ENCODE results near the gene CAV2.

The CAV2 gene

DNA sequence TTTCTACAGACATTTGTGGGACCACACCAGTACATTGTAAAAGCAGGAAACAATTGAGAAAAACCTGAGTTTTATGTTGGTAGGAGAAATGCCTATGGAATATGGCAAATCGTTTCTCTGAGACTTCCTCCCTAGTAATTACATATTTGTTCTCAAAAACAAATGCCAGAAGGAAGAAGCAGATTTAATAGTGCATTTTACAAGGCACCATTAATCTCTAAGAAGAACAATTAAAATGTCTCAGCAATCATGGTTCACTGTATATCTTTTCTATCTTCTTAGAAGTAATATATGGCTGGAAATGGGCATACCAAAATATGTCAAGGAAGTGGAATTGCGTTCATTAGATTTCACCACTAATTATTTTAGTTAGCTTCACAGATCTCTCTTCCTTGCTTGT, 38.6 kb downstream of the CAV2 start:
- Histone ChIP-seq H3K9ac (ENCODE audit: low read depth, low read length) (no peak overlapping the region), H3K4me1 (ENCODE audit: control insufficient read depth, insufficient read depth, low read length) (no peaks in the 10 kb centered on the region), H3K27me3 (ENCODE audit: control insufficient read depth, insufficient read depth, low read length) (no peaks in the 10 kb centered on the region), H3K4me3 (ENCODE audit: low read depth, low read length) (no peak overlapping the region), H3K27ac (ENCODE audit: low read depth, low read length) (no peak overlapping the region), H3K9me3 (ENCODE audit: control insufficient read depth, insufficient read depth, low read length) (no peaks in the 10 kb centered on the region), H3K36me3 (ENCODE audit: control insufficient read depth, insufficient read depth, low read length) (peaks cover 6% of the 10 kb centered on the region; the same call in 1 of the 2 replicates)

DNA sequence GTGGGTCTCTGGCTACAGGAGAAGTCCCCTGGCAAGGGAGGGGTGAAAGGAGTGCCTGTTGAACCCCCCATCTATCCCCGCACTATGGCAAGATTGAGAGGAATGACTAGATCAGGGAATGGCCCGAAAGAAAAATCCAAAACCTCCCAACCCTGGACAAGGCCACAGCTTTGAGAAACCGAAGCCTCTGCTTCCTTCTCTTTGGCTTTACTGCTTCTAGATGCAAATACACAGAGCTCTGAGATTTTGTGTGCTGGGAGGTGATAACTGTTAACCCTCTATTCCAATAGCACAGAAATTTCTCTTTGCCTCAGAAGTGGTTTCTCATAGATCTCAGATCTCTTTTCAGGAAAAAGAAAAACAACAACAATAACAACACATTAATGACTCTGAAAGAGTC, 40.3 kb downstream of the CAV2 start:
- Histone ChIP-seq H3K36me3 (ENCODE audit: control insufficient read depth, insufficient read depth, low read length) (peaks cover 6% of the 10 kb centered on the region; the same call in 1 of the 2 replicates), H3K27me3 (ENCODE audit: control insufficient read depth, insufficient read depth, low read length) (no peaks in the 10 kb centered on the region), H3K9me3 (ENCODE audit: control insufficient read depth, insufficient read depth, low read length) (no peaks in the 10 kb centered on the region), H3K4me3 (ENCODE audit: low read depth, low read length) (no peak overlapping the region), H3K27ac (ENCODE audit: low read depth, low read length) (no peak overlapping the region), H3K9ac (ENCODE audit: low read depth, low read length) (no peak overlapping the region), H3K4me1 (ENCODE audit: control insufficient read depth, insufficient read depth, low read length) (no peaks in the 10 kb centered on the region)

DNA sequence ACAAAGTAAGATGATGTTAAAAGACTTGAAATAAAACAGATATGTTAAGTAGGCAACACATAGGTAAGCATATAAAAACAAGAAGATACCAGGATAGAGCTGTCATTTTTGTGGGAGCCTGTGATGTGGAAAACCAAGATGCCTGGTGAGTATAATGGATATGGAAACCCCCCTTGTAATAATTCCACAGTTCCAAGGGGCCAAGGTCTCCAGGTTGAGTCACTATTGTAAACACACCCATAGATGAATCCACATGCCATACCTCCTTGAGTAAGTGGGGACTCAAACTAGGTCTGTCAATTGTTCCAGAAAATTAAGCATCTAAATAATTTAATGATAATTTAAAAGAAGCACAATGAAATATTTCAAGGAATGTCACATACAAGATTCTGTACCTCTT, 41.2 kb downstream of the CAV2 start:
- no peak overlapping the region for H3K9ac ChIP-seq (ENCODE audit: low read depth, low read length)
- no peak overlapping the region for H3K27ac ChIP-seq (ENCODE audit: low read depth, low read length)
- H3K4me1 ChIP-seq (ENCODE audit: control insufficient read depth, insufficient read depth, low read length), result no peaks in the 10 kb centered on the region
- no peaks in the 10 kb centered on the region for H3K9me3 ChIP-seq (ENCODE audit: control insufficient read depth, insufficient read depth, low read length)
- no peak overlapping the region for H3K4me3 ChIP-seq (ENCODE audit: low read depth, low read length)
- H3K27me3 ChIP-seq (ENCODE audit: control insufficient read depth, insufficient read depth, low read length), result no peaks in the 10 kb centered on the region
- 0 out of 2 replicates have a peak, but pooled peaks cover under 1% of the 10 kb centered on the region for H3K36me3 ChIP-seq (ENCODE audit: control insufficient read depth, insufficient read depth, low read length)

DNA sequence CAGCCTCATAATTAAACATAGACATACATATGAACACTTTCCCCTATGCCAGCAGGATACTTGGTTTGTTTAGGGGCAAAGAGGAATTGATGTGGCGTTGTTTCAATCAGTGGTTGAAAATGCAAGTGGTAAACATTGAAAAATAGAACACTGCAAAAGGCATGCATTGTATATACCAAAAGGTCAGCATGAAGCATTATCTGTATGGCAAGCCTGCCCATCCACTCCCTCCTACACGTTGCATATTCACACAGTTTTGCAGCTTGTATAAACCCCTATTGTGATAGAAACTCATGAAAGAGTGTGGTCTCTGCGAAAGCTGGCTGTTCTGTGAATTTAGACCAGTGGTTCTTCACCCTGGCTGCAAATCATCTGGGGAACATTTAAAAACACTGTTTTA, 42.4 kb downstream of the CAV2 start:
- no peak overlapping the region for H3K9ac ChIP-seq (ENCODE audit: low read depth, low read length)
- no peaks in the 10 kb centered on the region for H3K9me3 ChIP-seq (ENCODE audit: control insufficient read depth, insufficient read depth, low read length)
- H3K27ac ChIP-seq (ENCODE audit: low read depth, low read length), result no peak overlapping the region
- H3K27me3 ChIP-seq (ENCODE audit: control insufficient read depth, insufficient read depth, low read length), result no peaks in the 10 kb centered on the region
- H3K36me3 ChIP-seq (ENCODE audit: control insufficient read depth, insufficient read depth, low read length), result no peaks in the 10 kb centered on the region
- H3K4me1 ChIP-seq (ENCODE audit: control insufficient read depth, insufficient read depth, low read length), result no peaks in the 10 kb centered on the region
- H3K4me3 ChIP-seq (ENCODE audit: low read depth, low read length), result no peak overlapping the region

DNA sequence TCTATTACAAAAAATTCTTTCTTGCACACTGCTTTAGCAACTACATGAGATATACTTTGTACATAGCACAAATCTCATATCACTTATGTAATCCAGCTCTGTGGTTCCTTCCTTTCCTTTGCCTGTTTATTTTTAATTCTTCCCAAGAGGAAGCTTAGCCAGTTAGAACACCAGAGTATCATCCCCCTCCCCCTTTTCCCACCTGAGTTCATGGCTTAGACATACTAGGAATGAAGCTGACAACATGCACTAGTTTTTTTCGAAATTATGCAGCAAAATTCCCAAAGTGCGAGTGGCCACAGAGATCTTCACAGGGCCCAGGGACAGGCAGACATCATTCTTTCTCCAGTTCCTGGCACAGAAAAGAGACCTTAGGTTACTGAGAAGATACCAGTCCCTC, 43.1 kb downstream of the CAV2 start:
- H3K9me3 ChIP-seq (ENCODE audit: control insufficient read depth, insufficient read depth, low read length), result no peaks in the 10 kb centered on the region
- H3K4me1 ChIP-seq (ENCODE audit: control insufficient read depth, insufficient read depth, low read length), result no peaks in the 10 kb centered on the region
- H3K36me3 ChIP-seq (ENCODE audit: control insufficient read depth, insufficient read depth, low read length), result no peaks in the 10 kb centered on the region
- H3K4me3 ChIP-seq (ENCODE audit: low read depth, low read length), result no peak overlapping the region
- H3K27ac ChIP-seq (ENCODE audit: low read depth, low read length), result no peak overlapping the region
- H3K9ac ChIP-seq (ENCODE audit: low read depth, low read length), result no peak overlapping the region
- no peaks in the 10 kb centered on the region for H3K27me3 ChIP-seq (ENCODE audit: control insufficient read depth, insufficient read depth, low read length)

DNA sequence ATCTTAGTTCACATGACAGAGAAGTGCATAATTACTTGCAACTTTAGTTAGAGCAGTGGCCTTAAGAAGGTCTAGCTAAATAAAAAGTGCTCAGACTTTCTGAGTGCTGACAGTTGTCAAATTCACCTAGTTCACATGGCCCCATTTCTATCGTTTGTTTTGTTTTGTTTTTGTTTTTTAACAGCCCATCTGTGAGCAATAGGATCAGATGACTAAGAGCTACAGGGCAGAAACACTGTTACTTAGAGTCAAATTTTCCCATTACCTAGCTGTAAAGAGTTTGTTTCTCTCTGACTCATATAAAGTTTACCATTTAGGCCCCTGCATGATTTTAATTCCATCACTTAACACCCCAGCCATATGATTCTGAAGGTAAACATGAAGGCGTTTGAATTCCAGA, 44.1 kb downstream of the CAV2 start:
- no peak overlapping the region for H3K9ac ChIP-seq (ENCODE audit: low read depth, low read length)
- no peak overlapping the region for H3K27ac ChIP-seq (ENCODE audit: low read depth, low read length)
- H3K4me1 ChIP-seq (ENCODE audit: control insufficient read depth, insufficient read depth, low read length), result no peaks in the 10 kb centered on the region
- no peaks in the 10 kb centered on the region for H3K27me3 ChIP-seq (ENCODE audit: control insufficient read depth, insufficient read depth, low read length)
- H3K4me3 ChIP-seq (ENCODE audit: low read depth, low read length), result no peak overlapping the region
- H3K9me3 ChIP-seq (ENCODE audit: control insufficient read depth, insufficient read depth, low read length), result no peaks in the 10 kb centered on the region
- no peaks in the 10 kb centered on the region for H3K36me3 ChIP-seq (ENCODE audit: control insufficient read depth, insufficient read depth, low read length)

DNA sequence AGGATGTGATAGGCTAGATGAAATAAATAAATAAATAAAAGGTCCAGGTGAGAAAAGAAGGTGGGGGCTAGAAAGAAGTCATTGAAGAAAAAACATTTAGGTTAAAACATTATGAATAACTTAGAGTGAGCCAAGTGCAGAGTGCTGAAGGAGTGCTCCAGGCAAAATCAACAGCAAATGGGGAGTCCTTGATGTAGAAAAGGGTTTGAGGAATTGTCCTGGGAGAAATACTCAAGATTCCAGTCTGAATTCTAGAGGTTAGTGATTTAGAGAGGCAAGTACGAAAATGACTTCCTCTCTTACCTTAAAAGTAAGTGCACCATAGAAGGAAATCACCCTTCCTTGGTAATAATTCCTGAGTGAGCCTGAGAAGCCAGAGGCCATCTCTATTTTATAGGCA, 44.9 kb downstream of the CAV2 start:
- Histone ChIP-seq H3K27me3 (ENCODE audit: control insufficient read depth, insufficient read depth, low read length) (no peaks in the 10 kb centered on the region), H3K4me3 (ENCODE audit: low read depth, low read length) (no peak overlapping the region), H3K9ac (ENCODE audit: low read depth, low read length) (no peak overlapping the region), H3K27ac (ENCODE audit: low read depth, low read length) (no peak overlapping the region), H3K36me3 (ENCODE audit: control insufficient read depth, insufficient read depth, low read length) (no peaks in the 10 kb centered on the region), H3K9me3 (ENCODE audit: control insufficient read depth, insufficient read depth, low read length) (no peaks in the 10 kb centered on the region), H3K4me1 (ENCODE audit: control insufficient read depth, insufficient read depth, low read length) (no peaks in the 10 kb centered on the region)

DNA sequence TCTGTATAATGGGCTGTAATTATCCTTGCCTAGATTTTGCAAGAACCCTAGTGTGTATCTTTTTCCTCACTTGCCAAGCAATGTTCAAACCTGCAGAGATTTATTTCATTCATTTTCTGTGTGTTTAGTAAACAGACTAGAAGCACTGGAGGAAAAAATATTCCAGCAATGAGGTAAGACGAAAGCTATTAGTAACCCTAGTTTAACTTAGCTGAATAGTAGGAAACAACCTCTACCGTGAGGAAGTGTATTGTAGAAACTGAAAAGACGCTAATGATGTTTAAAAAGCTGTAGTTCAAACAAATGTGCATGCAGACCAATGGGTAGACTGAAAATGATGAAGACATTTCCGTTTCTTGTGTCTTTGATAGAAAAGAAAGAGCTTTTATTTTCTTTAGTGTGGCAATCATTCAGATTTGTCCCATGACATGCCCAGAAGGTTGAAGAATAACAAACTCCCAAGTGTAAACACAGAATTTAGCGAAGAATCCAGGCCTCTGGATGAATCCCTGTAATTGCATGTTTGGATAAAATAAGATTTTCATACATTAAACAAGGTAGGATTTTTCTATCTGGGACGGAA, 46.0 kb downstream of the CAV2 start:
- Histone ChIP-seq H3K27ac (ENCODE audit: low read depth, low read length) (no peak overlapping the region), H3K27me3 (ENCODE audit: control insufficient read depth, insufficient read depth, low read length) (no peaks in the 10 kb centered on the region), H3K9me3 (ENCODE audit: control insufficient read depth, insufficient read depth, low read length) (no peaks in the 10 kb centered on the region), H3K36me3 (ENCODE audit: control insufficient read depth, insufficient read depth, low read length) (no peaks in the 10 kb centered on the region), H3K9ac (ENCODE audit: low read depth, low read length) (no peak overlapping the region), H3K4me3 (ENCODE audit: low read depth, low read length) (no peak overlapping the region), H3K4me1 (ENCODE audit: control insufficient read depth, insufficient read depth, low read length) (no peaks in the 10 kb centered on the region)

DNA sequence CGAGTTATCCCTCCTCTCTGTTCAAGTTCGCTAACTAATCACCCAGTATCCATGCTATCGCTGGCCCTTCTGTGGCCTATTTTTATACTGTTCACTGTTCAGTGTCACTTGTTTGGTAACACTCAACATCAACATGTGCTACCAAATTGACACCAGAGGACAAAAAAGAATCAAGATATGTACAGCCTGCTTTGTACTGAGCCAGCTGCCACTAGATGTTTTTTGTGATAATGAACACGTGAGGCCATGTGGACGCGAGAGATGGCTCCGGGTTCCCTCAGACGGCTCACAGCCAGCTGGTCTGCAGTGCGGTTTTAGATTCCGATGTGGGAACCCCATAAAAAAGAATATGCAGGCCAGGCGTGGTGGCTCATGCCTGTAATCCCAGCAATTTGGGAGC, 46.5 kb downstream of the CAV2 start:
- Histone ChIP-seq H3K27me3 (ENCODE audit: control insufficient read depth, insufficient read depth, low read length) (no peaks in the 10 kb centered on the region), H3K4me1 (ENCODE audit: control insufficient read depth, insufficient read depth, low read length) (no peaks in the 10 kb centered on the region), H3K9me3 (ENCODE audit: control insufficient read depth, insufficient read depth, low read length) (no peaks in the 10 kb centered on the region), H3K9ac (ENCODE audit: low read depth, low read length) (no peak overlapping the region), H3K36me3 (ENCODE audit: control insufficient read depth, insufficient read depth, low read length) (no peaks in the 10 kb centered on the region), H3K4me3 (ENCODE audit: low read depth, low read length) (no peak overlapping the region), H3K27ac (ENCODE audit: low read depth, low read length) (no peak overlapping the region)

DNA sequence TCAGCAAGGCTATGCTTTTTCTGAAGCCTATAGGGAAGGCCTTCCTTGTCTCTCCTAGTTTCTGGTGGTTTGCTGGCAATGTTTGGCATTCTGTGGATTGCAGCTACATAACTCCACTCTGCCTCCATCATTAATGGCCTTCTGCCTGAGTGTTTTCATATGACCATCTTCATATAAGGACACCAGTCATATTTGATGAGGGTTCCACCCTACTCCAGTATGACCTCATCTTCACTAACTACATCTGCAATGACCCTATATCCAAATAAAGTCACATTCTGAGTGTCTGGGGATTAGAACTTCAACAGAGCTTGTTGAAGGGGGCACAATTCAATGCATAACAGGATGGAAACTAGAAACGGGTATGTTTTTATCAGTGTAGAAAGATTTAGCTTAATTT, 47.4 kb downstream of the CAV2 start:
- no peak overlapping the region for H3K27ac ChIP-seq (ENCODE audit: low read depth, low read length)

DNA sequence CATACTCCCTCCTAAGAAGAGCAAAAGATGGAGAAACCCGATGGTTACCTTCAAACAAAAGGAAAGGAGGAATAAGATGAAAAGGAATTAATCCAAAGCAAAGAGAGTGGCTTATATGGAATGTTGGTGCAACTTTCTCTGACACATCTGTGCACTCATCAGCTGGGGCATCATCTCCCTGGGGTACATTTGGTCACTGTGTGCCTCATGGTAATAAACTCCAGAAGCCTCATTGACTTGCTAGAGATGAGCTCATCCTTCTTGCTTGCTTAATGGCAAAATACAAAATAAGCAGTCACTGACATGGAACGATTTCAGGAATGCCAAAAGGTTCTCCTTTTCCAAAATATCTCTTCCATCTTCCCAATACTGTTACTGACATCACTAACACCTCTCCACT, 47.8 kb downstream of the CAV2 start:
- no peak overlapping the region for H3K4me3 ChIP-seq (ENCODE audit: low read depth, low read length)
- no peaks in the 10 kb centered on the region for H3K4me1 ChIP-seq (ENCODE audit: control insufficient read depth, insufficient read depth, low read length)
- H3K9me3 ChIP-seq (ENCODE audit: control insufficient read depth, insufficient read depth, low read length), result no peaks in the 10 kb centered on the region
- no peak overlapping the region for H3K27ac ChIP-seq (ENCODE audit: low read depth, low read length)
- H3K27me3 ChIP-seq (ENCODE audit: control insufficient read depth, insufficient read depth, low read length), result no peaks in the 10 kb centered on the region
- no peaks in the 10 kb centered on the region for H3K36me3 ChIP-seq (ENCODE audit: control insufficient read depth, insufficient read depth, low read length)
- no peak overlapping the region for H3K9ac ChIP-seq (ENCODE audit: low read depth, low read length)

More for the DNA sequence above, 47.4 kb downstream of the CAV2 start:
- Histone ChIP-seq H3K27me3 (ENCODE audit: control insufficient read depth, insufficient read depth, low read length) (no peaks in the 10 kb centered on the region), H3K4me1 (ENCODE audit: control insufficient read depth, insufficient read depth, low read length) (no peaks in the 10 kb centered on the region), H3K36me3 (ENCODE audit: control insufficient read depth, insufficient read depth, low read length) (no peaks in the 10 kb centered on the region), H3K9me3 (ENCODE audit: control insufficient read depth, insufficient read depth, low read length) (no peaks in the 10 kb centered on the region), H3K9ac (ENCODE audit: low read depth, low read length) (no peak overlapping the region), H3K4me3 (ENCODE audit: low read depth, low read length) (no peak overlapping the region)

DNA sequence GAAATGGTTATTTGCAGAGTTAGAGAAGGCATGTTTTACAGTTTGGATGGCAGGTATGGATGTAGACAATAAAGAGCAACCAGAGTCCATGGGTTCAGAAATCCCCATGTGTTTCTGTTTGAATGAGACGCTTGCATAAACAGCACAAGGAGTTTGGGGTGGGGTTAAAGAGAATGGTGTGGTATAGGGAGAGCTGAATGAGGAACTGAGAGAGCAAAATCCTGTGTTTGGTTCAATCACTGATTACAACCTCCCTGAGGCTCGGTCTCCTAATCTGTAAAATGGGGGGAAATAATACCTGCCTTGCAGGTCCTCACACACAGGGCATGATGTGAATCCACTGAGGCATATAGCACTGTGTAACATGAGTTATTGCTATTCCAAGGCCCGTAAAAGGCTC, 49.0 kb downstream of the CAV2 start:
- no peaks in the 10 kb centered on the region for H3K4me1 ChIP-seq (ENCODE audit: control insufficient read depth, insufficient read depth, low read length)
- no peak overlapping the region for H3K4me3 ChIP-seq (ENCODE audit: low read depth, low read length)
- H3K9me3 ChIP-seq (ENCODE audit: control insufficient read depth, insufficient read depth, low read length), result no peaks in the 10 kb centered on the region
- H3K36me3 ChIP-seq (ENCODE audit: control insufficient read depth, insufficient read depth, low read length), result no peaks in the 10 kb centered on the region
- H3K27me3 ChIP-seq (ENCODE audit: control insufficient read depth, insufficient read depth, low read length), result no peaks in the 10 kb centered on the region
- no peak overlapping the region for H3K27ac ChIP-seq (ENCODE audit: low read depth, low read length)
- H3K9ac ChIP-seq (ENCODE audit: low read depth, low read length), result no peak overlapping the region
